Stimulated activated effector memory CD8-positive, alpha-beta T cell treated with anti-CD3 and anti-CD28 coated beads, Interleukin-12 subunit alpha, Interleukin-12 subunit beta, amount 100 ng/mL, for 72 hours (primary cell): Measurements from ENCODE around the gene KLHL15.
A peak's percentile ranks its signal among the peaks of the same experiment; 100 is the strongest.

Source experiments
- ATAC-seq: fragments of 150-1000 bp; cut with Tn5 transposase; 2 replicates; pipeline ENCODE4 v1.10.0; 2021
- DNase-seq, 2 donors: peaks; one replicate each; pipeline ENCODE4 v3.0.0; 2021 to 2022; ENCODE audit warnings: low spot score in 2 of 2
- H3K27ac Mint-ChIP-seq: one replicate; pipeline ENCODE4 v1.8.0; 2022; ENCODE audit warnings: mild to moderate bottlenecking, mixed read lengths
- H3K36me3 Mint-ChIP-seq: one replicate; pipeline ENCODE4 v1.8.0; 2022; ENCODE audit warnings: mild to moderate bottlenecking, mixed read lengths
- H3K4me1 Mint-ChIP-seq: one replicate; pipeline ENCODE4 v1.8.0; 2022; ENCODE audit warnings: mixed read lengths
- H3K4me3 Mint-ChIP-seq: one replicate; pipeline ENCODE4 v1.8.0; 2022; ENCODE audit warnings: mild to moderate bottlenecking, mixed read lengths
- H3K9me3 Mint-ChIP-seq: one replicate; pipeline ENCODE4 v1.8.0; 2022; ENCODE audit warnings: mixed read lengths

KLHL15 gene

DNA sequence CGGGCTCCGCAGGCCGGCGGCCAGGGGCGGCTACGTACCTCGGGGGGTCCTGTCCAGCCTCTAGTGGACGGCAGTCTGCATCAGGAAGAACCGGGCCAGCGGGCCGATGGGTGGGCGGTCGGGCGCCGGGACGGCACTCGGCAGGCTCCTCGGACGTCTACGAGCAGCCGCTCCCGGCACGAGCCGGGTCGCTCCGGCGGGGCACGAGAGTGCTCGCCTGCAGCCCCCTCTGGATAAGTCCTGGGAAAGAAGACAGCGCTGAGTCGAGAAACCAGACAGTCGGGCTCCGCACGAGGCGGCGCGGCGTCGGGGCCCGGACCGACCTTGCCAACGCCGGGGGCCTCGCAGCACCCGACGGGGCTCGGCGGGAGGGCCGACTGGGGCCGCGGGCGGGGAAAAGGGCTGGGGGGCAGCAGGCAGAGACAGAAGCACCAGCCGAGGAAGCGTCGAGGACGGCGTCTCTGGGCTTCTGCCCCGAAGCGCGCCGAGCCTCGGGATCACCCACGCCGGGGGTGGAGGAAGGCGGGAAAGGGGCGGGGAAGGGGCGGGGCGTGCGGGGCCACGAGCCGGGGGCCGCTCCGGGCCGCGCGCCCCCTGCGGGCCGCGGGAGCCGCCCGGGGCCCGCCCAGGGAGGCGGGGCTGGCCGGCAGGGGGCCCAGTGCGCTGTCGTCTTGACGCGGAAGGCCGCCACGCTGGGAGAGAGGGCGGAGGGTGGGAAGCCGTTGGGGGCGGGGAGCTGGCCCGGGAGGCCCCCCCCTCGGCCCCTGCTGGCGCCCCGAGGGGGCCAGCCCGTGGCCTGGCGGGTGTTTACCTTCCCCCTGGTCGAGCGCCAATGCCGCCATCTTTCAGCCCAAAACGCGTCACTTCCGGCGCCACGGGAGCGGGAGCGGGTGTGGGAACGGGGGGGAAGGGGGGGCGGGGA, 1.9 kb downstream of the KLHL15 start:
- peak; percentile 67 to 85 for DNase-seq
- Mint-ChIP-seq H3K36me3 (peaks cover 25% of the 10 kb centered on the region), H3K4me3 (peak overlapping the region; percentile 75), H3K27ac (peak overlapping the region; percentile 81), H3K9me3 (no peaks in the 10 kb centered on the region), H3K4me1 (peaks cover 13% of the 10 kb centered on the region)
- ATAC-seq, result peak; percentile 96

DNA sequence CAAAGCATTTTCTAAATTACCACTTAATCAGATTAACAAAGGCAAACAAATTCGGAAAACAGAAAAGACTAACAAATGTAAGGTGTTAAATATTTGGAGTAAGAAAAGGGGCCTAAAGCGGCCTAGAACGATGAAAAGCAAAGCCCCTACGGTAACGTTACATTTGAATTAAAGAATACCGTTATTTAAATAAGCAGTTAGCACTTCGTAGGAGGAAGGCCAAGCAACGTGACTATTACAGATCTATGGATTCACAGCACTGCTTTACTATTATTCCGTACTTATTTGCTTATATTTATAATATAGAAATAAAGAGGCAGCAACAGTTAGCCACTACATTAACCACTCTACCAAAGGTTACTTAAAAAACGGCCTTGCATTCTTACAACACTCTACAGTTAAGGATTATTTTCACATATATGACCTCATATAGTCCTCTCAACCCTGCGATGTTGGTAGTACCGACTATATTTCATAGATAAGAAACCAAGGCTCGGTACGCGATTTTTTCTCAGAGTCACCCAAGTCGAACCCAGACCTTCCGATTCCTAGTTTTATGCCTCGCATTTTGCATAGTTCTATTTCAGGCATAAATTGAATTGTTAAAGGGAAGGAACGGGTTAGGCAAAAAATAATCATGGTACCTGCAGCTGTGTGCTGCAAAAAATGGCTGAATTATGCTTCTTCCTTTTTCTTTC, 2.9 kb downstream of the KLHL15 start:
- peaks cover 20% of the 10 kb centered on the region for H3K4me1 Mint-ChIP-seq
- no peaks in the 10 kb centered on the region for H3K9me3 Mint-ChIP-seq
- ATAC-seq, result no peak
- DNase-seq, result no peak
- peak overlapping the region; percentile 81 for H3K27ac Mint-ChIP-seq
- H3K36me3 Mint-ChIP-seq, result peaks cover 25% of the 10 kb centered on the region
- H3K4me3 Mint-ChIP-seq, result peak overlapping the region; percentile 75

DNA sequence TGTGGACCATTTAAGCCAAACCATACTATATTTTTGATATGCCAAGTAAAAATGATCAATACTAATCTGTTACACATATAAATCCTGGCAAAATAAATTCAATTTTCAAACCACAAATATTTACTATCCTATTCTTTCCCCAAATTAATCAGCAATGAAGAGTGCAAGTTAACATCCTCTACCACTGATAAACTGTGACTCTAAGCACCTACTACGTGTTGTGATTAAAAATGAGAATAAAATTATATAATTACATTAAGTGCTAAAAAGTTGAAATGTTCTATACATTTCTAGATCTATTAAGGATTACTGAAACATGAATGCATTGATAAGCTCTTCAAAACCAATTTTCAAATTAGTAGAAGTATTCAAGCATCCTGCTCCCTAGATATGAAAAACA, 3.4 kb downstream of the KLHL15 start:
- H3K27ac Mint-ChIP-seq, result peak overlapping the region; percentile 81
- ATAC-seq (no peak), DNase-seq (no peak)
- H3K9me3 Mint-ChIP-seq, result no peaks in the 10 kb centered on the region
- H3K4me1 Mint-ChIP-seq, result peaks cover 20% of the 10 kb centered on the region
- peaks cover 25% of the 10 kb centered on the region for H3K36me3 Mint-ChIP-seq
- peak overlapping the region; percentile 75 for H3K4me3 Mint-ChIP-seq

DNA sequence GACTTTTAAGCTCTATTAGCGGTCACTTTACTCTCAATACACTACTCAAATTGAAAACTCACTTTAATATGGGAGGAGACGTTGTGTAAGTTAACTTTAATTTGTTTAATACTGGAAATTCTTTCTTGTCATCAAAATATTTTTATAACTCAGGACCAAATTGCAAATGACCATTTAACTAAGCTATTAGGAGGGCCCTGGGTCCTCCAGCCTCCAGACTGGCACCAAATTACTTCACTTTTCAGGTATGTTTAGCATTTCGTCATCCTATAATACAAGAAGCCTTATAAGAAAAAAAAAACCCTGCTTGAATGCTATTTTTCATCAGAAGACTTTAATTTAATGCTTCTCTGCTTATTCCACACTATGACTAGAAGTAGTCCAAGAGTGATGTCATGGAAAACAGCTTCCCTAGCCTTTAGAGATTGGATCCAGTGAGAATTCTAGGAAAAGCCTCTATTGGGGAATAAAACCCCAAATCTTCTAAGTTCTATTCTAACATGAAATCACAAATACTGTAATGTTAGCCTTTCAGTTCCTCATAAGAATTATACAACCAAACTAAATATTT, 6.6 kb downstream of the KLHL15 start:
- H3K4me3 Mint-ChIP-seq, result peak overlapping the region; percentile 47

DNA sequence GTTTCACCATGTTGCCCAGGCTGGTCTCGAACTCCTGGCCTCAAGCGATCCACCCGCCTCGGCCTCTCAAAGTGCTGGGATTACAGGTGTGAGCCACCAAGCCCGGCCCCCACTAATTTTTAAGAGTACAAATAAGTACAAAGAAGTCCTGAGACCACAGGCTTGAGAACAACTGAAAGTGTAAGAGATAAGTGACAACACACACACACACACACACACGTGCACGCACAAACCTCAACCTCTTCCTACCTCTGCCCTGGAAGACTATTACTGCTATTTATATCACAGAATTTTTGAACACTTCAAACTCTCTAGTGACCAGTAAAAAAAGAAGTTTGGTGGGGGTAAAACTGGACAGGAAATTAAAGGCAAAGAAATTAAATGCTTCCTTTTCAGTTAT, 7.5 kb downstream of the KLHL15 start:
- H3K4me3 Mint-ChIP-seq, result peak overlapping the region; percentile 47
- DNase-seq, result no peak
- ATAC-seq, result no peak
- peak overlapping the region; percentile 67 for H3K27ac Mint-ChIP-seq
- no peaks in the 10 kb centered on the region for H3K9me3 Mint-ChIP-seq
- H3K36me3 Mint-ChIP-seq, result peaks cover 50% of the 10 kb centered on the region
- peaks cover 28% of the 10 kb centered on the region for H3K4me1 Mint-ChIP-seq

More for the DNA sequence above, 6.6 kb downstream of the KLHL15 start:
- DNase-seq (no peak), ATAC-seq (no peak)
- H3K4me1 Mint-ChIP-seq, result peaks cover 24% of the 10 kb centered on the region
- no peaks in the 10 kb centered on the region for H3K9me3 Mint-ChIP-seq
- peak overlapping the region; percentile 67 for H3K27ac Mint-ChIP-seq
- peaks cover 42% of the 10 kb centered on the region for H3K36me3 Mint-ChIP-seq

DNA sequence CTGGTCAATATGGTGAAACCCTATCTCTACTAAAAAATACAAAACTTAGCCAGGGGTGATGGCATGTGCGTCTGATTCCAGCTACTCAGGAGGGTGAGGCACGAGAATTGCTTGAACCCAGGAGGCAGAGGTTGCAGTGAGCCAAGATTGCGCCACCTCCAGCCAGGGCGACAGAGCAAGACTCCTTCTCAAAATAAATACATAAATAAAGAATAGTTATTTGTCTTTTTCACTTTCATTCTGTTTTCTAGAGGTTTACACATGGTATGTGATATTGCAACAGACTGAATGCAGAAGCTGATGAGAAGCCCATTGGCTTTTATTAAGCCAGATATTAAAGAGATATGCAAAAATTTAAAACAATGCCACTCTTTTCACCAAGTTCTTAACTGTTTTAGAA, 8.2 kb downstream of the KLHL15 start:
- Mint-ChIP-seq H3K36me3 (peaks cover 55% of the 10 kb centered on the region), H3K27ac (no peak overlapping the region), H3K9me3 (no peaks in the 10 kb centered on the region), H3K4me3 (no peak overlapping the region), H3K4me1 (peaks cover 32% of the 10 kb centered on the region)
- no peak for DNase-seq
- ATAC-seq, result no peak

DNA sequence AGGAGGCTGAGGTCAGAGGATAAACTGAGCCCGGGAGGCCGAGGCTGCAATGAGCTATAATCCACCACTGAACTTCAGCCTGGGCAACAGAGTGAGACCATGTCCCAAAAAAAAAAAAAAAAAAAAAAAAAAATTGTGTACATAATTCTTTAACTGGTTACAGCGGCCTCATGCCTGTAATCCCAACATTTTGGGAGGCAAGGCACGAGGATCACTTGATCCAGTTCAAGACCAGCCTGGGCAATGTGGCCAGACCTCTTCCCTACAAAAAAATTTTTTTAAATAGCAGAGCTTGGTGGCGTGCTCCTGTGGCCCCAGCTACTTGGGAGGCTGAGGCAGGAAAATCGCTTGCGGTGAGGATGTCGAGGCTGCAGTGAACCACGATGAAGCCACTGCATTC, 9.3 kb downstream of the KLHL15 start:
- H3K27ac Mint-ChIP-seq, result no peak overlapping the region
- DNase-seq (no peak), ATAC-seq (no peak)
- peaks cover 48% of the 10 kb centered on the region for H3K36me3 Mint-ChIP-seq
- H3K4me1 Mint-ChIP-seq, result peaks cover 33% of the 10 kb centered on the region
- H3K4me3 Mint-ChIP-seq, result no peak overlapping the region
- no peaks in the 10 kb centered on the region for H3K9me3 Mint-ChIP-seq

DNA sequence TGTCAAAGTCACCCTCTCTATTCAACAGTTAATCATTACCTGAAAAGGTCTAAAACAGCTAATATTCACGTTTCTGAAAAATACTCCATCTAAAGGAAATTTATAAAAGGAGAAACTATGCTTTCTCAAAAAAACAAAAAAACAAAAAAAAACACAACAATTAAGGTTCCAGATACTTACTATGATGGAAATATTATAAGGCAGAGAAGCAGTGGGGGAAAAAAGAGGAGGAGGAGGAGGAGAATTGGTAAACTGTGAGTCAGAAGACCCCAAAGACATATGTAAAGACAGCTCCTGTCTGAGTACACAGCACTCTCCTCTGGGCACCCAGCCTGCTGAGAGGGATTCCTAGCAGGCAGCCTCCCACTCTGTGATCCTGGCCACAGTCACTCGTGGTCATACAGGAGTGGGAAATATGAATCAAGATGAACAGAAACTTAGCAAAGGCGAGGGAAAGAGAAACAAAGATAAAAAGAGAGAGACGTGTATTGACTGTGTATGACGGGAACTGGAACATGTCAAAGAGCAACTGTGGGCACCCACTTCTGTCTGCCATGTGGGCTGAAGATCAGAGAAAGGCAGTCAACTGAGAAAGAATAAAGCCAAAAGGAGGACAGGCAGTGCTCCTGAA, 12.5 kb downstream of the KLHL15 start:
- Mint-ChIP-seq H3K36me3 (peaks cover 48% of the 10 kb centered on the region), H3K9me3 (no peaks in the 10 kb centered on the region), H3K27ac (peak overlapping the region; percentile 33), H3K4me3 (peak overlapping the region; percentile 45), H3K4me1 (peaks cover 31% of the 10 kb centered on the region)
- ATAC-seq (peak; percentile 97), DNase-seq (peak in 1 of 2 donors; percentile 48)

DNA sequence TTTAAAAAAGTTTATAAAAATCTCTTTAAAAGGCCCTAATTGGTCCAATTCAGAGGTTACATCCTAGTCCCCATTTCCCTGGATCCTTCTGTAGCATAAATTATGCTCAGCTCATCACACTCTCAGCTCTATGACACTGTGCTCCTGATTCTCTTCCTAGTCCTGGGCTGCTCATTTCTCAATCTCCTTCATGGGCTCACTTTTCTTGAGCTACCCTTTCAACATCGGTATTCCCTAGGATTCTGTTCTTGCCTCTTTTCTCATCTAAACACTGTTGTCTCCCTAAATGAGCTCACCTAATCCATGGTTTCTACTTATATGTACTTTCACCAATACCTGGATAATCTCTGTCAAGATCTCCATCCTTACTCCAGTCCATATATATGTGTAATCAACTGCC, 14.7 kb downstream of the KLHL15 start:
- Mint-ChIP-seq H3K36me3 (peaks cover 39% of the 10 kb centered on the region), H3K4me1 (peaks cover 37% of the 10 kb centered on the region), H3K9me3 (no peaks in the 10 kb centered on the region), H3K27ac (peak overlapping the region; percentile 20), H3K4me3 (no peak overlapping the region)
- no peak for DNase-seq
- no peak for ATAC-seq

DNA sequence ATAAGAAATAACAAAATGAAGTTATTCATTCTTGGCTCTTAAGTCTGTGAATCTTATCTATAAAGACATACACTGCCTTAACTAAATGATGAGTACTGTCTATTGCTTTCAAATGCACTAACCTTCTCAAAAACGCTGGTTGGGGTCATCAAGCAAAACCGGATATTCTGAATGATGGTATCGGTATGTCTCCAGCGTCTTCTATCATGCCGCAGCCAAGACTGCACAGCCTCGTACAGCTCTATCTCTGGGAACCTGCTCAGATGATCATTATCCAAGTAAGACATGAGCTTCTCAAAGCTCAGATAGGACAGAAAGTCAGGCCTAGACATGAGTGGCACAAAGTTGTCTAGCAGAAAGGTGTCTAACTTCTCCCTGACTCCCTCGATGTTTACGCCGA, 21.1 kb downstream of the KLHL15 start:
- no peak for ATAC-seq
- no peak overlapping the region for H3K27ac Mint-ChIP-seq

DNA sequence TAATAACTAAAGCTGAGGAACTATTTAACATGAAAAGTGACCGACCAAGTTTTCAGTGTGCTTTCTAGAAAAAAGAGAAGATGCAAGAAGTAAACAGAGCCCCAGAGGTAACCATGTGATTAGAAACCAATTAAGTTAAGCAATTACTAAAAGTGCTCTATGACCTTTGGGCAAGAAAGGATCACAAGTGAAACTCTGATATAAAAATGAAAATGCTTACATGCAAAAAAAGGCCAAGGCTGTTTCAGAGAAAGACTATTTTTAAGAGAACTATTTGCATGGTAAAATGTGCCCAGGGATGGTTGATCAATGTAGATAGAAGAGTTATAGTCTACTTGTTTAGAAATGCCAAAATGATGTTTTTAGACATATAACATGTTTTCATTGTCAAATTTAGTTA, 22.0 kb downstream of the KLHL15 start:
- H3K36me3 Mint-ChIP-seq, result peaks cover 49% of the 10 kb centered on the region
- no peaks in the 10 kb centered on the region for H3K9me3 Mint-ChIP-seq
- peaks cover 25% of the 10 kb centered on the region for H3K4me1 Mint-ChIP-seq
- ATAC-seq (no peak), DNase-seq (no peak)
- H3K4me3 Mint-ChIP-seq, result no peak overlapping the region
- peak overlapping the region; percentile 48 for H3K27ac Mint-ChIP-seq

More for the DNA sequence above, 21.1 kb downstream of the KLHL15 start:
- H3K36me3 Mint-ChIP-seq, result peaks cover 49% of the 10 kb centered on the region
- DNase-seq, result no peak
- no peaks in the 10 kb centered on the region for H3K9me3 Mint-ChIP-seq
- H3K4me1 Mint-ChIP-seq, result peaks cover 33% of the 10 kb centered on the region
- no peak overlapping the region for H3K4me3 Mint-ChIP-seq

DNA sequence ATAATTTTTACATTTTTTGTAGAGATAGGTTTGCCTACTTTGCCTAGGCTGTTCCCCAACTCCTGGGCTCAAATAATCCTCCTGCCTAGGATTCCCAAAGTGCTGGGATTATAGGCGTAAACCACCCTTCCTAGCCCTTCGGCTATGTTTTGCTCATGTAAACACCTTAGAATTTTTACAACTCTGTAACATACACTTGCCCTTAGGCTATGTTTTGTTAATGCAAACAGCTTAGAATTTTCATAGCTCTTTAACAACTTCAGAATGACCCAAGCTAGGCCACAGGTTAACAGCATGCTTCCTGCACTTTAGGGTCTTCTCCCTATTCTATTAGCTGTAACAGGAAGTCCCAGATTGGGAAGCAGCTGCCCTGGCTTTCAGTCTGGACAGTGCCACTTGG, 24.2 kb downstream of the KLHL15 start:
- ATAC-seq (no peak), DNase-seq (no peak)
- Mint-ChIP-seq H3K9me3 (no peaks in the 10 kb centered on the region), H3K4me1 (peaks cover 13% of the 10 kb centered on the region), H3K36me3 (peaks cover 72% of the 10 kb centered on the region), H3K4me3 (no peak overlapping the region), H3K27ac (no peak overlapping the region)

DNA sequence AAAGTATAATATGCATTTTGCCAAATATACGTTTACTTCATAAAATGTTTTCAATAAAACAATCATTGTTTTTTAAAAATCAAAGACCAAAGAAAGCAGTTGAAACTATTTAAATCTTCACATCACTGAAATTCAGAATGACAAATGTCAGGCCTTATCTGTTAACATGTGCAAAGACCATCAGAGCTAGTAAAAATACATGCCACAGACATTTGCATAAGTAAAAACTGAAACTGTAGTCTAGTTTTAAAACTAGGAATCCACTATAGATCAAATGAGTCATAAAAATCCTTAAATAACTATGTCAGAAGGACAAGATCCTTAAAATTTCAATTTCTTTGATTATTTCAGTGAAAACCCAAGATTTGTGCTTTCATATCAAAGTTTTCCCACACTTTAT, 24.8 kb downstream of the KLHL15 start:
- DNase-seq (no peak), ATAC-seq (no peak)
- Mint-ChIP-seq H3K9me3 (no peaks in the 10 kb centered on the region), H3K36me3 (peaks cover 78% of the 10 kb centered on the region), H3K4me3 (no peak overlapping the region), H3K4me1 (peaks cover 13% of the 10 kb centered on the region), H3K27ac (no peak overlapping the region)

DNA sequence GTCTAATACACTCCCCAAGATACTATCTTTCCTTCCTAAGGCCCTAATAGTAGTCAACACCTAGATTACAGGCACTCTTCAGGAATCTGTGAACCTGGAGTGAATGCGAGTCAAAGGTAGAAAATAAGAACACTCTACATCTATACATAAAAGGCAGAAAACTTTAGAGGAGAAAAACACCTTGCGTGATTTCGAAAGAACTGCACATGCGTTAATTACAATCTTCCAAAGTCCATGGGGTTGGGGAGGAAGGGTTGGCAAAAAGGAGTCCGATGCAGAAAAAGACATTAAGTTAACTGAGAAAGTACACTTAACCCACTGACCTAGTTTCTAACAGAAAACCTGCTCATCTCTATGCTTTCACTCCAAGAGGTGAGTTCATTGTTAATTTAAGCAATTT, 27.3 kb downstream of the KLHL15 start:
- Mint-ChIP-seq H3K9me3 (no peaks in the 10 kb centered on the region), H3K27ac (no peak overlapping the region), H3K4me1 (peaks cover 5% of the 10 kb centered on the region), H3K36me3 (peaks cover 72% of the 10 kb centered on the region), H3K4me3 (no peak overlapping the region)
- ATAC-seq, result no peak
- no peak for DNase-seq

DNA sequence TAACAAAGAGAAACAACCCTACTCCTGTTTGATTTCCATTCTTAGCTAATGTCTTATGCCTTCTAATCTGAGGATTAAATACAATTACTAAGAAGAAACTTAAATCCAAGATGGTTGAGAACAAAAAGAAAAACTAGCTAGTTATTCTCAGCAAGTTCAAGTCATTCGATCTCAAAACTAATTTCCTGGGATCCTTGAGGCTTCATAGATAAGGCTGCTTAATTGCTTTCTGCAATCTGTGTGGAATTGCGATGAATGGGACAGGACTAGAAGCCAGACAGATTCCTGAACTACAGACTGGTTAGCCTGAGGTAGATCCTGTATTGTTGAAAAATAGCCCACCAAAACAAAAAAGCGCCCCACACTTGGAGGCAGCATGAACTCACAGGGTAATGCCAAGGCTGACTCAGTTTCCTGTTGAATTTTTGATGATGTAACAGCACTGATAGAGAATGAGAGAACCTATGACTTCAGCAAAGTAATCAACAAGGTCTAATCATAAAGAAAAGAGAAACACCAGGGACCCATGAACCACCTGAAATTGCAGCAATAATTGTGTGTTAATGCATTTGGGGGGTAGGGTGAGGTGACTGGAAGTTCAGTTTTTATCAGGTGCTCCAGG, 33.9 kb downstream of the KLHL15 start:
- ATAC-seq, result peak; percentile 75
- H3K4me3 Mint-ChIP-seq, result no peak overlapping the region
- H3K27ac Mint-ChIP-seq, result peak overlapping the region; percentile 67

More for the DNA sequence above, 33.9 kb downstream of the KLHL15 start:
- no peak for DNase-seq
- H3K4me1 Mint-ChIP-seq, result peaks cover 21% of the 10 kb centered on the region
- peaks cover 78% of the 10 kb centered on the region for H3K36me3 Mint-ChIP-seq
- no peaks in the 10 kb centered on the region for H3K9me3 Mint-ChIP-seq
